ENCODE measurements around the gene CGREF1. TPM values are rescaled to one million over a fixed set of nuclear protein-coding genes. Genes with fewer than 3 reads are reported as not detected.
"Not testable (repeated sequence)": the region's sequence is repeated elsewhere in the genome, so short reads cannot be mapped to it uniquely, and the experiment has no call there.

CGREF1 gene
- total RNA-seq, 2 donors from 2014 or later = 1.3 to 3.1 TPM

- Histone ChIP-seq H3K9ac (ENCODE audit: low read depth in 2 of 2, low read length in 2 of 2) (no peak overlapping the region), H3K9me3 (no peaks in the 10 kb centered on the region), H3K36me3 (no peaks in the 10 kb centered on the region), H3K4me3 (no peak overlapping the region), H3K27ac (no peak overlapping the region), H3K27me3 (peaks cover 14% of the 10 kb centered on the region), H3K4me1 (peaks cover 3% of the 10 kb centered on the region)
- DNase-seq = no peak
- TF ChIP-seq CTCF (IDR thresholded peaks at IDR 0.05) = no peak
- intact Hi-C loops (cut with DNase I) = no loop called here
These were observed 3.4 kb downstream of the CGREF1 start for GRCh38 chr2:27115519-27115918.

- DNase-seq; H3K27ac ChIP-seq; H3K4me3 ChIP-seq; H3K27me3 ChIP-seq; H3K4me1 ChIP-seq; intact Hi-C loops (cut with DNase I); H3K36me3 ChIP-seq; H3K9me3 ChIP-seq; H3K9ac ChIP-seq (ENCODE audit: low read depth in 2 of 2, low read length in 2 of 2): not testable (repeated sequence)
These were observed 7.4 kb downstream of the CGREF1 start for GRCh38 chr2:27111392-27112078.

GRCh38 chr2:27110603-27111352 is 8.2 kb downstream of the CGREF1 start:
- H3K4me1 ChIP-seq; H3K36me3 ChIP-seq; intact Hi-C loops (cut with DNase I): not testable (repeated sequence)

GRCh38 chr2:27109083-27109482 is 9.8 kb downstream of the CGREF1 start:
- no peak for DNase-seq
- Histone ChIP-seq H3K36me3 (no peaks in the 10 kb centered on the region), H3K27ac (no peak overlapping the region), H3K4me3 (no peak overlapping the region), H3K9ac (ENCODE audit: low read depth in 2 of 2, low read length in 2 of 2) (no peak overlapping the region), H3K4me1 (no peaks in the 10 kb centered on the region), H3K27me3 (no peaks in the 10 kb centered on the region), H3K9me3 (no peaks in the 10 kb centered on the region)
- TF ChIP-seq CTCF (IDR thresholded peaks at IDR 0.05) = no peak
- intact Hi-C loops (cut with DNase I) = no loop called here

More at GRCh38 chr2:27110603-27111352, 8.2 kb downstream of the CGREF1 start:
- H3K9ac ChIP-seq (ENCODE audit: low read depth in 2 of 2, low read length in 2 of 2); H3K27ac ChIP-seq; H3K27me3 ChIP-seq; H3K9me3 ChIP-seq; H3K4me3 ChIP-seq; DNase-seq: not testable (repeated sequence)

- H3K36me3 ChIP-seq = no peaks in the 10 kb centered on the region
- no peak overlapping the region for H3K27ac ChIP-seq
- DNase-seq = no peak
- H3K4me3 ChIP-seq = no peak overlapping the region
- no peak for TF ChIP-seq CTCF (IDR thresholded peaks at IDR 0.05)
- no peaks in the 10 kb centered on the region for H3K9me3 ChIP-seq
- no peak overlapping the region for H3K9ac ChIP-seq (ENCODE audit: low read depth in 2 of 2, low read length in 2 of 2)
- no peaks in the 10 kb centered on the region for H3K27me3 ChIP-seq
- intact Hi-C loops (cut with DNase I) = no loop called here
- H3K4me1 ChIP-seq = no peaks in the 10 kb centered on the region
These were observed 10.7 kb downstream of the CGREF1 start for GRCh38 chr2:27108221-27108620.

- H3K27me3 ChIP-seq = no peaks in the 10 kb centered on the region
- no peak for TF ChIP-seq CTCF (IDR thresholded peaks at IDR 0.05)
- H3K9ac ChIP-seq (ENCODE audit: low read depth in 2 of 2, low read length in 2 of 2) = no peak overlapping the region
- H3K4me3 ChIP-seq = no peak overlapping the region
- no peak overlapping the region for H3K27ac ChIP-seq
- no peaks in the 10 kb centered on the region for H3K4me1 ChIP-seq
- DNase-seq = no peak
- no peaks in the 10 kb centered on the region for H3K9me3 ChIP-seq
- intact Hi-C loops (cut with DNase I) = no loop called here
- H3K36me3 ChIP-seq = no peaks in the 10 kb centered on the region
These were observed 12.9 kb downstream of the CGREF1 start for GRCh38 chr2:27105981-27106380.

Measured in colonic mucosa (tissue), 4 donors.